ACC112 (cell line): ENCODE measurements around the gene NUP133.
"Not testable (repeated sequence)": the region's sequence is repeated elsewhere in the genome, so short reads cannot be mapped to it uniquely, and the experiment has no call there.

Source experiments
- H2AFZ ChIP-seq: fragments of 200-600 bp; sonication (generic); one replicate; pipeline ENCODE4 v1.6.0; 2017; ENCODE audit warnings: antibody characterized with exemption, low read length; ENCODE audit not compliant: unreplicated experiment
- H3K27ac ChIP-seq: fragments of 200-600 bp; sonication (generic); 2 replicates; pipeline ENCODE4 v1.5.1; 2014; ENCODE audit warnings: low read depth, mild to moderate bottlenecking, antibody characterized with exemption, low read length, moderate library complexity
- H3K27me3 ChIP-seq: fragments of 200-600 bp; sonication (generic); 2 replicates; pipeline ENCODE4 v1.6.1; 2014; ENCODE audit warnings: mild to moderate bottlenecking, antibody characterized with exemption, low read length, moderate library complexity, mixed read lengths; ENCODE audit not compliant: insufficient read depth
- H3K36me3 ChIP-seq: fragments of 200-600 bp; sonication (generic); 2 replicates; pipeline ENCODE4 v1.6.1; 2016; ENCODE audit warnings: mild to moderate bottlenecking, antibody characterized with exemption, low read length, moderate library complexity, mixed read lengths; ENCODE audit not compliant: insufficient read depth
- H3K4me1 ChIP-seq: fragments of 200-600 bp; sonication (generic); one replicate; pipeline ENCODE4 v1.6.1; 2016; ENCODE audit warnings: low read length, mixed read lengths; ENCODE audit not compliant: insufficient read depth, unreplicated experiment, control insufficient read depth
- H3K4me3 ChIP-seq: fragments of 200-600 bp; sonication (generic); 2 replicates; pipeline ENCODE4 v1.5.1; 2014; ENCODE audit warnings: mild to moderate bottlenecking, low read depth, low read length
- H3K79me2 ChIP-seq: fragments of 200-600 bp; sonication (generic); one replicate; pipeline ENCODE4 v1.6.0; 2016; ENCODE audit warnings: low read length; ENCODE audit not compliant: control insufficient read depth, unreplicated experiment, insufficient read depth

NUP133 gene

GRCh38 chr1:229420224-229420623, 87.9 kb downstream of the NUP133 start:
- H3K79me2 ChIP-seq, result no peaks in the 10 kb centered on the region
- H3K4me1 ChIP-seq, result no peaks in the 10 kb centered on the region
- H3K36me3 ChIP-seq, result no peaks in the 10 kb centered on the region
- H3K27ac ChIP-seq, result no peak overlapping the region
- H3K4me3 ChIP-seq, result no peak overlapping the region
- H3K27me3 ChIP-seq, result peaks cover 28% of the 10 kb centered on the region
- no peak overlapping the region for H2AFZ ChIP-seq

DNA sequence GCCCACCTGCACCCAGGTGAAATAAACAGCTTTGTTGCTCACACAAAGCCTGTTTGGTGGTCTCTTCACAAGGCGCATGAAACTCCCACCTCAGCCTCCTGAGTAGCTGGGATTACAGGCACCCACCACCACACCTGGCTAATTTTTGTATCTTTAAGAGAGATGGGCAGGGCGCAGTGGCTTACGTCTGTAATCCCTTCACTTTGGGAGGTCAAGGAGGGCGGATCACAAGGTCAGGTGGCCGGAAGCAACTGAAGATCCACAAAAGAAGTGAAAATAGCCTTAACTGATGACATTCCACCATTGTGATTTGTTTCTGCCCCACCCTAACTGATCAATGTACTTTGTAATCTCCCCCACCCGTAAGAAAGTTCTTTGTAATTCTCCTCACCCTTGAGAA, 89.6 kb downstream of the NUP133 start:
- H3K79me2 ChIP-seq, H3K4me3 ChIP-seq, H3K4me1 ChIP-seq, H3K27ac ChIP-seq, H3K36me3 ChIP-seq, H2AFZ ChIP-seq: not testable (repeated sequence)
- peaks cover 17% of the 10 kb centered on the region for H3K27me3 ChIP-seq

DNA sequence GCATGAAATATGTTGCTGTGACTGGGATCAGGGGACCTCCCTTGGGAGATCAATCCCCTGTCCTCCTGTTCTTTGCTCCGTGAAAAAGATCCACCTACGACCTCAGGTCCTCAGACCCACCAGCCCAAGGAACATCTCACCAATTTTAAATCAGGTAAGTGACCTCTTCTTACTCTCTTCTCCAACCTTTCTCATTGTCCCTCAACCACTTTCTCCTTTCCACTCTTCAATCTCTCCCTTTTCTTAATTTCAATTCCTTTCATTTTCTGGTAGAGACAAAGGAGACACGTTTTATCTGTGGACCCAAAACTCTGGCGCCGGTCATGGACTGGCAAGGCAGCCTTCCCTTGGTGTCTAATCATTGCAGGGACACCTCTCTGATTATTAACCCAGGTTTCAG, 95.3 kb downstream of the NUP133 start:
- not testable (repeated sequence) for H2AFZ ChIP-seq, H3K36me3 ChIP-seq, H3K27ac ChIP-seq, H3K4me3 ChIP-seq, H3K79me2 ChIP-seq
- Histone ChIP-seq H3K4me1 (peaks cover 11% of the 10 kb centered on the region), H3K27me3 (peaks cover 16% of the 10 kb centered on the region)

- no peaks in the 10 kb centered on the region for H3K79me2 ChIP-seq
- H3K4me1 ChIP-seq, result peaks cover 11% of the 10 kb centered on the region
- H2AFZ ChIP-seq, result no peak overlapping the region
- H3K4me3 ChIP-seq, result no peak overlapping the region
- no peaks in the 10 kb centered on the region for H3K36me3 ChIP-seq
- peaks cover 23% of the 10 kb centered on the region for H3K27me3 ChIP-seq
- H3K27ac ChIP-seq, result no peak overlapping the region
Measured at GRCh38 chr1:229412056-229412455, 96.1 kb downstream of the NUP133 start.

DNA sequence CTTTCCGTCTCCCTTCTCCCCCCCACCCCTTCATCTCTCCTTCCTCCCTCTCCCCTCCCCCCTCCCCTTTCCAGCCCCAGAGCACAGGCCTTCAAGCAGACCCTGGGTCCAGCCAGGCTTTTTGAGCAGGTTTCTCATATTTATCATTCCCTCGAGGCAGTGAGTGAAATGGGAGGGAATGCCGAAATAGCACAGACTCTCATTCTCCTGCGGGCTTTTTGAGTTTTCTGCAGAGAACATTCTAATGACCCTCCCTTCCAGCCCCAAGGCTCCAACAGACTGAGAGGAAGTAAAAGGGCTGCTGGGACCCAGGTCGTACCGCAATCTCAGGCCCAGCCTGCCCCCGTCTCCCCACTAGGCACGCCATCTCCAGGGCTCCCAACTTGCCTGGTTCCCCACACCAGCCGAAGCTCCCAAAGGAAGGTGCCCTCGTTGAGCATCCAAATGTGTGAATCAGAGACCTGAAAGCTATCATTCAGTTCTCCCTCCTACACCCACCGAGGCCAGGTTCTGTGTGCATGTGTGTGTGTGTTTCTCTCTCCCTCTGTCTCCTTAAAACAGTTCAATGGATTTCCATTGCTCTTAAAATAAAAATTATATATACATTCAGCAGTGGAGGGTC, 96.6 kb downstream of the NUP133 start:
- H3K27ac ChIP-seq, result no peak overlapping the region
- peaks cover 11% of the 10 kb centered on the region for H3K4me1 ChIP-seq
- H3K4me3 ChIP-seq, result no peak overlapping the region
- H3K36me3 ChIP-seq, result no peaks in the 10 kb centered on the region
- no peaks in the 10 kb centered on the region for H3K79me2 ChIP-seq
- no peak overlapping the region for H2AFZ ChIP-seq
- peaks cover 28% of the 10 kb centered on the region for H3K27me3 ChIP-seq

DNA sequence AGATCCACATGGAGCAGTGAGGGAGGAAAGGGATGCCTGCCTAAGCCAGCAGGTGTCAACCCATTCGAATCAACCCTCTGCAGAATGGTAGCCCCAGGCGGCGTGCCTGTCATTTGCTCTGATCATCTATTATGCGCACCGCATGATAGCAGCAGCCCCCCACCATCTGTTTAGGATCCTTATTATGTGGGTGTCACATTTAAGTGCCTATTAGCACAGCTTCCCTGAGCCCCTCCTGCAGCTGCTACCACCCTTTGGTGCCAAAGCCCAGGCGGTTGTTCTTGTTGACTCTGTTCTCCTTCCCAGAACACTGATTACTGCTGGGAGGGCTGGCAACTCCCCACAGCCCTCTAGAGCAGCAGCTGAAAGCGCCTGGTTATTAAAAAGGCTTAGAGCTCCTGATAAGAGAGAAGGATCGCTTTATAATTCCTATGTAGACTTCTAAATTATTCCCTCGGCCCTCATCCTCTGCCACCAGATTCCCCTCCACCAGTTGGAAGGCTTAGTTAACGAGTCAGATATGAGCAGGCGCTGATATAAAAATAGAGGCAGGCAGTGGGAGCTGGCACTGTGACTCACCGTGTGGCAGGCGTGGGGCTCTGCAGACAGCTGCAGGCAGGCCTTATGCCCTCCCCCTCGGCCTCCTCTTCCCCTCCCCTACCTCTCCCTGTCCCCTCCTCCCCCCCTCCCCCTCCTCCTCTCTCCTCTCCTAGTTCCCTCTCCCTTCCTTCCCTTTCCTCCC, 97.3 kb downstream of the NUP133 start:
- H2AFZ ChIP-seq, result no peak overlapping the region
- peaks cover 35% of the 10 kb centered on the region for H3K27me3 ChIP-seq
- H3K27ac ChIP-seq, result no peak overlapping the region
- no peaks in the 10 kb centered on the region for H3K36me3 ChIP-seq
- peaks cover 11% of the 10 kb centered on the region for H3K4me1 ChIP-seq
- no peaks in the 10 kb centered on the region for H3K79me2 ChIP-seq
- H3K4me3 ChIP-seq, result no peak overlapping the region

DNA sequence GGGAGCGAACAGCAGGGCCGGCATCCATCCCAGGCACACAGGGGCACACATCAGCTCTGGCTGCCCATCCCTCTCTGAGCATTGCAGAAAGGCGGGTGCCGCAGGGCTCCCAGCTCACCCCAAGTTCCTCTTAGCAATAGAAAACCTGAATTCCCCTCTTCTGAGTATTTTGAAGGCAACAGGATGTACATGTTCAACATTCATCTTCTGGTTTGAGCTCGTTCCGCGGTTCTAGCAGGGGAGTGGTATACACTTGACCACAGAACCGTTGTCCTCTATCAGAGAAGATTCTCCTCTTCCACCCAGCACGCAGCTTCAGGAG, 97.8 kb downstream of the NUP133 start:
- Histone ChIP-seq H3K36me3 (no peaks in the 10 kb centered on the region), H3K4me3 (no peak overlapping the region), H3K27ac (no peak overlapping the region), H2AFZ (no peak overlapping the region), H3K79me2 (no peaks in the 10 kb centered on the region), H3K4me1 (peaks cover 11% of the 10 kb centered on the region), H3K27me3 (peaks cover 40% of the 10 kb centered on the region)

DNA sequence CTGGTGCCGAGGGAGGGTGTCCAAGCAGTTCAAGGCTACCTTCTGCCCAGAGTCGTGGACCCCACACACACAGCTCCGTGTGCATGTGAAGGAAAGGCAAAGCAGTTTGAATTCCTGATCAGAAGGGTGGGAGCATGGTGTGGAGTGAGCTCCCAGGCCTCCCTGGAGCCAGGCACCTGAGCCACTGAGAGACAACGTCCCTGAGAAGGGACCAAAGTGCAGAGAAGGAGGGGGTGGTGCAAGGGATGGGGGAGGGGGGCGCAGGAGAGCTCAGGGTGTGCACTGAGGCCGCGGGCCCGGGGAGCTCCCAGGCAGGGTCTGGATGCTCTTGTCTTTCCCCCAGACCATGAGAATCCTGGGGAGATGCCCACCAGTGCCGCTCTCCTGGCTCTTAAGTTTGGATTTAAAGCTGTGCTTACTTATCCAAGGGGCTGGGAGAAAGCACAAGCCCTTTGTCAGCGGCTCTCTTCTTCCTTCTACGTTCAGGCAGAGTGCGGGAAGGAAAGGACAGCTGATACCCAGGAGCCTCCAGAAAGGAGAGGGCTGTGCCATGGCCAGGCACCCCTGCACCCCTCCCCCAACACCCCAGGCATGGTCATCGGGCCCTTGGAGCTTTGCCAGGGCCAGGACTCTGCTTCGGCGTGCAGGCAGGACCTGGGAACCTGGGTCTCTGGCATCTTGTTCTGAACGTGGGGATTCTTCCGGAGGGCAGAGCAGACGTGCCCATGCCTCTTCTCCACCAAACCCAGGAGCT, 98.3 kb downstream of the NUP133 start:
- H3K27ac ChIP-seq, result no peak overlapping the region
- no peak overlapping the region for H3K4me3 ChIP-seq
- no peaks in the 10 kb centered on the region for H3K79me2 ChIP-seq
- peaks cover 11% of the 10 kb centered on the region for H3K4me1 ChIP-seq
- H2AFZ ChIP-seq, result no peak overlapping the region
- H3K36me3 ChIP-seq, result no peaks in the 10 kb centered on the region
- H3K27me3 ChIP-seq, result peaks cover 40% of the 10 kb centered on the region

DNA sequence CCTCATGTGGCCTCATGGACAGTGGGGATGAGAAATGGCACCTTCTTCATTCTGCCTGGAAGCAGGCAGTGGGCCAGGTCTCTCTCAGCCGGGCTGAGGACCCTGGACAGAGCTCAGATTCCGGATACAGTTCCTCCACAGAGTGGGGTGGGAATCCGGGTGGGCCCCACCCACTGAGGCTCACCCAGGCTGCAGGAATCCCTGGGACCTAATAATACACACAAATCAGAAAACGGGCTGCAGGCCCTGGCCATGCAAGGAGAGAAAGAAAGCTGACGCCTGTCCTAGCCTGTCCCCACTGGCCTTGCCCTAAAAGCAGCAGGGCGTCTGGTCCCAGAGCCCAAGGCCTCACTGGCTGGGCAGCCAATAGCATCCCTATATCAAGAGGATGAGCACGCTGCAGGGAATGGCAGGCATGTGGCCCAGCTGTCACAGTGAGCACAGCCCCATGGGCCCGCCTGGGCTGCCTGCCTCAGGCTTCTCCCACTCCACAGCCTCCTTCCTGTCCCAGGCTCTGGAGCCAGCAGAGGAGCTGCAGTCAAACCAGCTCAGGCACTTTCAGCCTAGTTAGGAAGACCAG, 99.6 kb downstream of the NUP133 start:
- Histone ChIP-seq H3K27ac (no peak overlapping the region), H3K4me3 (no peak overlapping the region), H3K4me1 (peaks cover 11% of the 10 kb centered on the region), H3K36me3 (no peaks in the 10 kb centered on the region), H2AFZ (no peak overlapping the region), H3K79me2 (no peaks in the 10 kb centered on the region), H3K27me3 (peaks cover 48% of the 10 kb centered on the region)

DNA sequence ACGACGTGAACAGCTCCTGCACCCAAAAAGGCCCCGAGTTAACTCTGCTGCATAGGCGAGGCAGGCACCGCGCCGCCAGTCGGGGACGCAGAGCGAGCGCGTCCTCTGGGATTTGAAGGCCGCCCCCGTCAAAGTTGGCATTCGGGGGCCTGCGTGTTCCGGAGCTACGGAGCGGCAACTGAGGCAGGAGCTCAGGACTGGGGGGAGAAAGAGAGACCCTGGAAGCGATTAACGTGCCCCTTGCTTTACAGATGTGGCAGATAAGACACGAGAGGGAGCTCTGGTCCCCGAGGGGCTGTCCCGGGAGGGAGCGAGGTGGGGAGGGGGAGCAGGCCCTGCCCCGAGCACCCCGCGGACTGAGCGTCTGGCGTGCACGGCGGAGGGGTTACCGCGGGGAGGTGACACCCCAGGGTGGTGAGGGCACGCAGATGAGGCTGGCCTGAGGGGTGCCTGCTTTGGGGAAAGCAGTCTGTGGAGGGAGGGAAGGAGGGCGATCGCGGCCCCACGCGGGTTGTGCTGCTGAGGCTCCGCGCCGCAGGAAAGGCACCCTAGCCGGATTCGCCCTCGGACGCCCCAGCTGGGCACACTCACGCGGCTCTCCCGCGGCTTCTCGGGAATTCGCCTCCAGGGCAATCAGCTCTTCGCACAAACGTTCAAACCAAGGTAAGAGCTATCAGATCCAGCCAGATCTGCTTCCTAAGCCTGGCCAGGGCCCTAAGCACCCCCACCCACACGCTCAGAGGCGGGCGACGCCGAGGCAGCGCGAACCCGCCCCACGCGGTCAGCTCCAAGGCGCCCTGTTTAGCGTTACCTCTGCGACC, 100.7 kb downstream of the NUP133 start:
- Histone ChIP-seq H3K4me3 (peak overlapping the region; percentile 39; the same call in 1 of the 2 replicates), H3K27ac (no peak overlapping the region), H2AFZ (no peak overlapping the region), H3K27me3 (peaks cover 59% of the 10 kb centered on the region), H3K36me3 (no peaks in the 10 kb centered on the region), H3K79me2 (no peaks in the 10 kb centered on the region), H3K4me1 (peaks cover 11% of the 10 kb centered on the region)
